Omental fat pad (tissue), 4 donors: ENCODE results near the gene SMG6. TPM values are rescaled to one million over a fixed set of nuclear protein-coding genes. Genes with fewer than 3 reads are reported as not detected.

ENCODE experiments used
- ATAC-seq: fragments of 150-250 bp; one replicate; pipeline ENCODE4 v1.9.1; 2016; ENCODE audit warnings: mild to moderate bottlenecking, moderate library complexity; ENCODE audit not compliant: low FRiP score
- DNase-seq: peaks from one replicate; pipeline ENCODE4 v3.0.0-alpha.2; 2019; ENCODE audit warnings: low spot score
- CTCF ChIP-seq, 3 donors: fragments of 450-650 bp; IDR thresholded peaks; one replicate each; pipeline ENCODE4 v1.5.1; 2016 to 2017; ENCODE audit warnings: antibody characterized with exemption in 3 of 3, mild to moderate bottlenecking in 3 of 3, moderate library complexity in 2 of 3
- total RNA-seq, 4 donors: library from RNA; depleted of rRNA; stranded (reverse); fragments of >200 nt; gene quantifications; one replicate each; pipeline ENCODE4 v1.1.0, GENCODE V29; 2016

SMG6 gene
- total RNA-seq, 4 donors from 2014 or later: 19.1 to 36.1 (median 25.1) TPM

GRCh38 chr17:2060681-2061440 lies 242.7 kb downstream of the SMG6 start:
- no peak for TF ChIP-seq CTCF (IDR thresholded peaks at IDR 0.05)
- no peak for ATAC-seq
- DNase-seq: no peak

- no peak for TF ChIP-seq CTCF (IDR thresholded peaks at IDR 0.05)
- ATAC-seq: no peak
These were observed 243.3 kb downstream of the SMG6 start for GRCh38 chr17:2060385-2060658.

GRCh38 chr17:2059547-2060384 lies 243.8 kb downstream of the SMG6 start:
- ATAC-seq (no peak), DNase-seq (no peak)
- no peak for TF ChIP-seq CTCF (IDR thresholded peaks at IDR 0.05)

More at GRCh38 chr17:2060385-2060658, 243.3 kb downstream of the SMG6 start:
- DNase-seq: no peak

- DNase-seq: no peak
- TF ChIP-seq CTCF (IDR thresholded peaks at IDR 0.05): peak in 1 of 3 donors; percentile 23
These were observed 244.7 kb downstream of the SMG6 start for GRCh38 chr17:2058586-2059546.

GRCh38 chr17:2057760-2058585 lies 245.6 kb downstream of the SMG6 start:
- DNase-seq (no peak), ATAC-seq (no peak)
- no peak for TF ChIP-seq CTCF (IDR thresholded peaks at IDR 0.05)

More at GRCh38 chr17:2058586-2059546, 244.7 kb downstream of the SMG6 start:
- no peak for ATAC-seq

GRCh38 chr17:2057175-2057759 lies 246.3 kb downstream of the SMG6 start:
- no peak for ATAC-seq
- TF ChIP-seq CTCF (IDR thresholded peaks at IDR 0.05): no peak
- DNase-seq: no peak
